ENCODE measurements around the gene IP6K3.
A peak's percentile ranks its signal among the peaks of the same experiment; 100 is the strongest.

Gene IP6K3

DNA sequence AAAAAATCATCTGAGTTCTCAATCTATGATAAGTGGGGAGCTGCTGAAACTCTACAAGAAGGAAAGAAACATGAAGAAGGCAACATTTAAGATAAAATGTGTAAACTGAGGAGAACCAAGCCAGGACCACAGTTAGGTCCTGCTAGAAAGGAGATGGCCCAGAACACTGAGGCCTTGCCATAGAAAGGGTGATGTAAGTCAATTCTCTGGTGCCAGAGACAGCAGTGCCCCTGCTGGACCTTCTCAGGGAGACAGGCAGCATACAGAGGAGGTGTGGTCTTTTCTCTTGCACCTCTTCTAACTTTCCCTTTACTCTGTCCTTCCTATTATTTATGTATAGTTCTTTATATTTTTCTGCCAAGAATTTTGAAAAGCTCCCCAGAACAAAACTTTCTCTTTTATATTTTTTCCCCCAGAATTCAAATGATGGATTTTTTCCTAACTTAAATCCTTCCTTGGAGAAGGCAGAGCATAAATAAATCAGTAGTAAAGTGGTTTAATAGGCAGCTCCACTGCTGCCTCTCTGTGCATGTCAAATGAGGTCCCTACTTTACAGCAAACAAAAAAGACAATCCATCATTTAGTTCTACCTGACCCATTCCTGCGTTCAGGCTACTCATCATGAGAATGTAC, 44.2 kb downstream of the IP6K3 start:
- no peak for DNase-seq

DNA sequence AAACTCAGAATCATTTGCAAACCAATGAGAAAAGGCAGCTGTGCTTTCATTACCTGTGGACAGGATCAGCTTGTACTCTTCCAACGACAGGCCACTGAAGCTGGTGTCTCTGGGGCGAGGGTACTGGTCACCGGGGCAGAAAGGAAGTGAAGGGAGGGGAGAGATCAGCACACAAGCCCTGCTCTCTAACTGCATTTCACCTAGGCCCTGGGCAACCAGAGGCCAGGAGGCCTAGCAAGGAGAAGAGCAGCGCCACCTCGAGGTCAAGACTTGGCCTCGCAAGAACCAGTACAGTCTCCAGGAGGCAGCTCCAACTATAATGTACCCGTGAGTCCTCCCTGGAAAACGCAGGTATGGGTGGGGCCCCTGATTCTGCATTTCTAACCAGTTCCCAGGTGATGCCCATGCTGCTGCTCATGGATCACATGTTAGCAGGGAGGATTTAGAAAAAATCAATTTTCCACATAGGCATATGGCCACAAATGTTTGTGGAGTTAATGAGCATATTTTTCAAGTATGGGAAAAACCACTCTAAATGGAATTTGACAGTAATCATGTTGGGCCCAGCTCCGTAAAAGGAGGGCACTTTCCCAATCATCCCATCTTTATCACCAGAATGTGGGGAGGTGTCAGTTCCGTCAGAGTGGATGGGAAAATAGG, 46.2 kb downstream of the IP6K3 start:
- no peak for DNase-seq

DNA sequence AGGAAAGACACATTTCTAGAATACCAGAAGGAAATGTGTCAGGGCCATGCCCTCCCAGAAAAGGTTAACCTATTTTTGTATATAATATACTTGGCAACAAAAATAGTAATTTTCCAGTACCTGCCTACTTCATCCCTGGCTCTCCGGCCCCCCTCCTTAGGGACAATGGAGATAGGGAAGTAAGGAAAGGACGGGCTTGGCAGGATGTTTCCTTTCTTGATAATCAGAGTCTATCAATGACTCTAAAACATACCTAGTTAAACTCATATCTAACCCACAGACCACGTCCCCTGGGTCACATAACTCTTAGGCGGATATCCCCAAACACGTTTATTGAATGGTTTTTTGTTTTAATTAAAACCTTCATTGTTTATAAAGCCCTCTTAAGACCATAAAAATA, 47.0 kb downstream of the IP6K3 start:
- DNase-seq = no peak

DNA sequence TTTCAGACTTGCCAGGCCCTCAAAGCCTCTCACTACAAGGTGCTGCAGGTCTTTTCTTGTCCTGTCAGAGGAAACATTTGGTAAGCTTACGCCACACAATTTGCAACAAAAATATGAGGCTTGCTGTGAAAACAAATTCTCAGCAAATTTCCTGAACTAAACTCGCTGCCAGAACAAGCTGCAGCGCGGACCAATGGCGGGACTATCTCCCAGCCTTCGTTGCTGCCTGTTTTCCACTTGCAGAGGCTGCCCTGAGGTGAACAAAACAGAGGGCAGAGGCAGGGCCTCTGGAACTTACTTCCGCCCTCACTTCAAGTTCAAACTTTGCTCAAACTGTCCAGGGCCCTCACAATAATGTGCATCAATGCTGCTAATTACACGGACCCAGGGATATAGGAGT, 47.6 kb downstream of the IP6K3 start:
- no peak for DNase-seq

DNA sequence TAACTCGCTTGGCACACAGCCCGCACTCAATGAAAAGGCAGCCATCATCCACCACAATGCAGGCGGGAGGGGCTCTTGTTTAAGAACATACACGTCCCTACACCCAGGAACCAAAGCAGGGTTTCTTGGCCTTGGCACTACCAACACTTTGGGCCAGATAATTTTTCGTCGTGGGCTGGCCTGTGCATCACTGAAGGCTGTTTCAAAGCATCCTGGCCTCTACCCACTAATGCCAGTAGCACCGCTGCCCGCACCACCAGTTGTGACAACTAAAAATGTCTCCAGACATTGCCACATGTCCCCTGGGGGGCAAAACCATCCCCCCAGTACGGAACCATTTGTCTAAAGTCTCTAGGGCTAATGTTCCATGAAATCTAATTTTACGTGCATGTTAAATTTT, 48.2 kb downstream of the IP6K3 start:
- no peak for DNase-seq

DNA sequence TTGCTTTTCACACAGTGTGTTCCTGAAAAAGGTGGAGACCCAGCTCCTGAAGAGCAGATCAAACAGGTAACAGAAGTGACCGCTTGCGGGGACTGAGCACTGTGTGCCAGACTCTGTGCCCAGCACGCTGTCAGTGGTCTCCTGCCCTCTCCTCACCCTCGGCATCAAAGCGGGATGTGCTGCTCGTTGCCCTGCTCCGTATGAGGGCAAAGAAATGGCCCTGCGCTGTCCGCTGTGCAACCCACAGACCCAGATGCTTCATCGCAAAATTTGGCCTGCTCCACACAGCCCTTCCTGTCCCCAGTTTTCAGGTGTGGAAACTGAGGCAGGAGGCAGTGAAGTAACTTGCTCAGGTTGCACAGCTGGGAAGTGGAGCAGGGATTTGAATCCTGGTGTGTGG, 48.9 kb downstream of the IP6K3 start:
- DNase-seq = no peak

DNA sequence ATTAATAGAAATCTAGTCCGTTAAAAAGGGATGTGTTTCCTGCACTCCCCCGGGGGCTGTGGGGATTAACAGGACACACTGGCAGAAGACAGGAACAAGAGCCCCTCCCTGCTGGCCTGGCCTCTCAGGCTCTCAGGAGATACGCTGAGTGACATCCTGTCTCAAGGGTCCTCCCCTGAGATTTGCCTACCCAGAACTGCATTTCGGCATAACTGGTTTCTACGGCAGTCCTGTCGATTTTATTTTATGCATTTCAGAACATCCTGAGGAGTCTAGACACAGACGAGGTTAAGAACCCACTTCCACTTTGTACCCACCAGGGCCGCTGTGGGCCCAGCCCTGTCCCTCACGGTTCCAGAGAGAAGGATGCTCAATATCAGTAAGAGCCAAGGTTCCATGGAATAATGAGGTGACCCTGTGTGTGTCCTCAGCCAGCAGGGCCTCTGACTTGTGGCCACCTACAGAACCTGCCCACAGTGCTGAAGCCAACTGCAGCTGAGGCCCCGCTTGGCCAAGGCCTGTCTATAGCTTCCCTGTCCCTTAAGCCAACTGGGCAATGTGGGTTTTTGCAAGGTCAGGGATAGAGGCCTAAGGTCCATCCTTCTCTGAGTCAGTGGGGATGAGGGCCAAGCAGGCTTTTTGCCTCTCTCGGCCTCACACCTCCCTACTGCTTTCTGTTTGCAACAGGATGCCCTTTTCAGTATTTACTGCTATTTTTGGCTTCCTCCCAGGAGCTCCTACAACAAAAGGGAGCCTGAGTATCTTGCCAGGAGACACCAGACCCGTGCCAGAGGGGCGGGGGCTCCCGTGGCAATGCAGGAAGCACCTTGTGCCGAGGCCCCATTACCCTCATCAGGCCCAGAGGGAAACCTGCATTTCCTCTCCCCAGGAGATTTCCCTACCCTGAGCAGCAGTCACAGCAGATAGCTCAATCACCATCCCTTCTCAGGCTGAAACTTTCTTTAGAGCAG, 49.9 kb downstream of the IP6K3 start:
- peak; percentile 89 for DNase-seq

DNA sequence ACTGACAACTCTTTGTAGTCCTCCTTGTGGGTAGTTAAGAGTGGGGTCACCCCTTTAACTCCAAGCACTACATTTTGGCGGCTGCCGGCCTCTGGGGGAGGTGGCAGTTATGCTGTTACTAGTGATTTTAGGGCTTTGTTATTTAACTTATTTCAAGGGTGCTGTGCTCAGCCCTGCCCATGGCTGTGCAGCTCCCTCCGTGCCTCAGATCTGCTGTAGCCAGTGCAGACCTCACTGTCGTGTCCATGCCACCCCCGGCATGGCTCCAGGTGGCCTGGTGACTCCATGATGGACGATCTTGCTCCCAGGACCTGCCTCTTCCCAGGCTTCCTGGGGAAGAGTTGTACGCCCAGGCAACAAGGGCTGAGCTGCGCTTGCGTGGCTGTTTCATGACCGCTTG, 50.6 kb downstream of the IP6K3 start:
- no peak for DNase-seq

DNA sequence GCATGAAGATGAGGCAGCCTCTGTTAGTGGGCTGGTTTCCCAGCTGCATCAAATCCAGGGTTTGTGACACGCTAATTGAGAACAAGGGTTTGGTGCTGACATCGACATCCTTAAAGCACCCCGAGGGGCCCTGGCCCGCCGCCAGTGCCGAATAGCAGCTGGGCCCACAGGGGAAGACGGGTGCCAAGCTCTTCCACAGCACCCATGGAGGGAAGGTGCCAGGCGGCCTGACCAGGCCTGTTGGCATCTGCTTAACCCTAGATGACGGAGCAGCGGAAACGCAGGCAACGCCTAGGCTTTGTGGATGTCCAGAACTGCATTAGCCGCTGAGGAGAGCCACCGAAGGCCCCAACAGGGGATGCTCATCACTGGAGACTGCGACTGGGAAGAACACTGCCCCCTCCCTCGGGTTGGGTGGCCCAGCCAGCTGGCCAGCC, 51.2 kb downstream of the IP6K3 start:
- DNase-seq = no peak

DNA sequence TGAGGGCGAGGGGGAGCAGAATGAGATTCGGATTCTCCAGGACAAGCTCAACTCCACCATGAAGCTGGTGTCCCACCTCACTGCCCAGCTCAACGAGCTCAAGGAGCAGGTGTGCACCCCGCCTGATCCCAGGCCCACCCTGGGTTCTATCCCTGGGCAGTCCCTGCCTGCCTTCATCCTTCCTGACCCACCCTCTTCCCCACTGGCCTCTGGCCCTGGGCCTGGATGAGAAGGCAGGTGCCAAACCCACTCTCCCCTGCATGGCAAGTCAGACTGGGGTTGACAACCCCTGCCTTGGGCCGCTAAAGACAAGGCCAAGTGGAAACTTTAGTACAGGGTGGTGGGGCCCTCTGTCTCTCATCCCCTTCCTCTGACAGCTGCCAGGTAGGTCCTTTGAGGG, 51.7 kb downstream of the IP6K3 start:
- DNase-seq = no peak

DNA sequence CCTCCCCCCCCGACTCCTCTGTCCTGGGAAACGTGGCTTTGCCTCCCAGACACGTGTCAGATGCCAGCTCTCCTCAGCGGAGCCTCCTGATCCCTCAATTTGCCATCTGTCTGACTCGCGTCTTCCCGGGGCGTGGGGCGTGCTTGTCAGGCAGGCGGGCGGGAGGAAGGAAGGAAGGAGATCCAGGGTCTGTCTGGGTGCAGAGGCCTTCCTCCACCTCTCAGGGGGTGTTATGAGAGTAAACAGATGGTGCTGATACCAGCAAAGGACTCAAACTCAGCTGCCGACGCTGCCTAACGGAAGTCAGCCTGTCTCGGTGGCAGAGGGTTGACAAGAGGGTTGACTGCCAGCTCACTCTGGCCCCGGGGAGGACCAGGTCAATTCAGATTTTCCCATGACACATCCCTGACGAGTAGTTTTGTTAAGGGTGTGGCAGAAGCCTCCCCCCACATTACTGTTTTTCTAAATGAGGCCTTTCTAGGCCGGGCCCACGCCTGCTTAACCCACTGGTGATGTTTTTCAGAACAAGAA, 52.2 kb downstream of the IP6K3 start:
- no peak for DNase-seq

DNA sequence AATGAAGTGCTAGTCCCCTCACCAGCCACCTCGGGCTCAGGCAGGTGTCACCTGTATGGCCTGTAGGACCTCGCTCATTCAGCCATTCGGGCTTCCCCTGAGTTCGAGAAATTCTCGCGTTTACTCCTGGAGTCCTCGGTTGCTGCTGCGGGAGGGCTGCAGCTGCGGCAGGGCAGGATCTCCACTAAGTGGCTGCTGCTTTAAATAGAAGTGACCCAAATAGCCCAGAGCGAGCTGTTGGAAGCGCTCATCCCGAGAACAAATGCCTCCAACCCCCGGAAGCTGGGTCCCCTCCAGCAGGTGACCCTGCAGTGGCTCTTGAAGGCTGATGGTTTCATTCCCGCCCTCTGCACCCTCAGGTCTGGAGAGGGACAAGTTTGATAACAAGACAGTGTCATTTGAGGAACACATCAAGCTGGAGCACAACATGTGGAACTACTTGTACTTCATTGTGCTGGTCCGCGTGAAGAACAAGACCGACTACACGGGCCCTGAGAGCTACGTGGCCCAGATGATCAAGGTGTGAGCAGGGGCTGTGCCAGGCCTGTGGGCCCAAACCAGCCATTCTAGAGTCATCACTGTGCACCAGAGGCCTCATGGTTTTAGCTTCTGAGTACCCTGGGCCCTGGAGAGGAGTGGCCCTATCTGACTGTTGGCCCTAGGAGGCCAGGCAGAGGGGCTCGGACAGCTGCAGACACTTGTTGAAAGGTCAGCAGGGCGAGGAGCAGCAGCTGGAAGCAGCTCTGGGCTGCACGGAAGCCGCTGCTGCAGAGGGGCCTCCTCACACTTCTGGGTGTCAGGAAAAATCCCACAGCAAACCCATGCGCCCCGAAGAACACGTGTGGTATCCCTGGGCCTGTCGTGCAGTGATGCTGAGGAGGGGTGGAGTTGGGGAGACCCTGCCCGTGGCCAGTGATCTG, 53.3 kb downstream of the IP6K3 start:
- DNase-seq = no peak

DNA sequence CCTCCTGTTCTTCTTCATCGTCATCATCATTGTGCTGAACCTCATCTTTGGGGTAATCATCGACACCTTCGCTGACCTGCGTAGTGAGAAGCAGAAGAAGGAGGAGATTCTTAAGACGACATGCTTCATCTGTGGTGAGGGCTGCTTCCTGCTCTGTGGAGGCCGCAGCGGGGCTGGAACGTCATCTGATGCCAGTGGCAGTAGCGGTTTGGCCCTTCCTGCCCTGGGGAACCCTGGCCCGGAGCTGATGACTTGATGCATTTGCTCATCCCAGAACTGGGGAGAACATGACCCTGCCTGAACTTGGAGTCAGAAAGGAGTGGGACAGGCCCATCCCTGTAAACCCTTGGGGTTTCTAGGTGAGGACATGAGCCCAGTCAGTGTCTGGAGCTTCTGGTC, 53.9 kb downstream of the IP6K3 start:
- no peak for DNase-seq

DNA sequence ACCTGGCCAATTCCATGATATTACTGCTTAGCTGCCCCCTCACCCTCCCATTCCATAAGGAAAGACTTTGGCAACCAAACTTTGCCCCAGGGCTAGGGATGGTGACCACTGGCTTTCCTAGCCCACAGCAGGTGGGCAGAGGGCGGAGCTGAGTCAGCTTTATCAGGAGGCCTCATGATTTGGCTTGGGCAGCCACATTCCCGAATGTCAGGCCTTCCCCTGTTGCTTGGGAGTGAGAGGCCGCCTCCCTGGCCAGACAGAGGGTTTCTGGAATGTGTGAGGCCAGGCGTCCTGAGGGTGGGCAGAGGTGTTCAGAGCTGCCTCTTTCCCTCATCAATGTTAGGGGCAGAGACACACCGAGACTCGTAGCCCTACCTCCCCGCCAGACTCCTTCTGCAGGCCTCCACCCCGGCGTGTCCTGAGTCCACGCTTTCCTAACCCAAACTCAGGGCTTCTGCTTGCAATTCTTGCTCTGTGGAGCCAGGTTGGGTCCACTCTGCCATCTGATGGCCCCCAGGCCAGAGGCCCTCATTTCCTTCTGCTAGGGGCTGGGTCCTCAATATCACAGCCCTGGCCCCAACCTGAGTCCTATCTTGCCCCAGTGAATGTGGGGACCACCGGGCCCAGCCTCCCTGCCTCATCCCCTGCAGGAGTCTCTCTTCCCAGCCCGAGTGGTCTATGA, 54.5 kb downstream of the IP6K3 start:
- DNase-seq = no peak

DNA sequence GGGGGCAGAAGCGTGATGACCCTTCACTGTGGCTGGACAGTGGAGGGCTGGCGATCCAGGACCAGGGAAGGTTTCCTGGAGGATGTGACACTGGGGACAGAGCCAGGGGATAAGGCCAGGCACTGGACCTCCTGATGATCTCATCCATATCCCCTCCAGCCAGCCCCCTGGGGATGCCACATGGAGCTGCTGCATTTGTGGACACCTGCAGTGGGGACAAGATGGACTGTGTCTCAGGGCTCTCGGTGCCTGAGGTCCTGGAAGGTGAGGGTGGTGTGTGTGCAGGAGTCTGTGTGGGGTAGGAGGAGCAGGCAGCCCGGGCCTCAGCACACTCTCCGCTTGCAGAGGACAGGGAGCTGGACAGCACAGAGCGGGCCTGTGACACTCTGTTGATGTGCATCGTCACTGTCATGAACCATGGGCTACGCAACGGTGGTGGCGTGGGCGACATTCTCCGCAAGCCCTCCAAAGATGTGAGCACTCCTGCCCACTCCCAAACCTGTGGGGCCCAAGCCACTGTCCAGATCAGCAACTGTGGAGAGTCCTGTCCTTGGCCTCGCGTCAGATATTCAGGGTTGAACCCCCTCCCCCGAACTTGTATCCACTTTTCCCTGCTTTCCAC, 55.1 kb downstream of the IP6K3 start:
- no peak for DNase-seq

DNA sequence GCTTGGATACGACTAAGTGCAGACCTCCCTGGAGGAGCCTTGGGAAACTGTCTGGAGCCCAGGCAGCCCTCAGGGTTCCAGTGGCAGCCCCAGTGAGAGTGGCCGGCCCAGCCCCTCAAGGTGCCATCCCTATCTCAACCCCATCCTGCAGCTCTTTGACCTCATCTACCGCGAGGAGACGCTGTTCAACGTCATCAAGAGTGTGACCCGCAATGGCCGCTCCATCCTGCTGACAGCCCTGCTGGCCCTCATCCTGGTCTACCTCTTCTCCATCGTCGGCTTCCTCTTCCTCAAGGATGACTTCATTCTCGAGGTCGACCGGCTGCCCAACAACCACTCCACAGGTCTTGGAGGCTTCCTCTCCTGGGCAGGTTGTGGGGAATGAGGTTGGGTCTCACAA, 55.9 kb downstream of the IP6K3 start:
- DNase-seq = no peak

DNA sequence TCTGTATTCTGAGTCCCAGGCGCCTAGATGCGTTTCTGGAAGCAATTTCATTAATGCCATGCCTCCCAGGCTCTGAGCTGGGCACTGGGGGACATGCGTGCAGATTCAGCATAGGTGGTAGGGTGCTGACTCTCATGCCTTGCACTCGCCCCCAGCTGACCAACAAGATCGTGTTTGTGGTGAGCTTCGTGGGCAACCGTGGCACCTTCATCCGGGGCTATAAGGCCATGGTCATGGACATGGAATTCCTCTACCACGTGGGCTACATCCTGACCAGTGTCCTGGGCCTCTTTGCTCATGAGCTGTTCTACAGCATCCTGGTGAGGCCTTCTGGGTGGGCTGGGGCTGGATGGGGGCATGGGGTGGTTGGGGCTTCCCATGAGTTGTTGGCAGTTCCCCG, 56.8 kb downstream of the IP6K3 start:
- DNase-seq = no peak

DNA sequence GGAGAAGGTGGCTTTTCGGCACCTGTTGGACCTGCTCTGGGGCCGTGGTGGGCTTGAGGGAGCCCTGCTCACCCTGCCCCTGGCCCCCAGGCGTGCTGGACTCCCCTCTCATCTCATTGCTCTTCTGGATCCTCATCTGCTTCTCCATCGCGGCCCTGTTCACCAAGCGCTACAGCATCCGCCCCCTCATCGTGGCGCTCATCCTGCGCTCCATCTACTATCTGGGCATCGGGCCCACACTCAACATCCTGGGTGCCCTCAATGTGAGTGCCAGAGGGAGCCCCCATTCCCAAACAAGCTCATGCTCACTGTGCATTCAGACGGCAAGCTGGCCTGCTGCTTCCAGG, 57.6 kb downstream of the IP6K3 start:
- no peak for DNase-seq

DNA sequence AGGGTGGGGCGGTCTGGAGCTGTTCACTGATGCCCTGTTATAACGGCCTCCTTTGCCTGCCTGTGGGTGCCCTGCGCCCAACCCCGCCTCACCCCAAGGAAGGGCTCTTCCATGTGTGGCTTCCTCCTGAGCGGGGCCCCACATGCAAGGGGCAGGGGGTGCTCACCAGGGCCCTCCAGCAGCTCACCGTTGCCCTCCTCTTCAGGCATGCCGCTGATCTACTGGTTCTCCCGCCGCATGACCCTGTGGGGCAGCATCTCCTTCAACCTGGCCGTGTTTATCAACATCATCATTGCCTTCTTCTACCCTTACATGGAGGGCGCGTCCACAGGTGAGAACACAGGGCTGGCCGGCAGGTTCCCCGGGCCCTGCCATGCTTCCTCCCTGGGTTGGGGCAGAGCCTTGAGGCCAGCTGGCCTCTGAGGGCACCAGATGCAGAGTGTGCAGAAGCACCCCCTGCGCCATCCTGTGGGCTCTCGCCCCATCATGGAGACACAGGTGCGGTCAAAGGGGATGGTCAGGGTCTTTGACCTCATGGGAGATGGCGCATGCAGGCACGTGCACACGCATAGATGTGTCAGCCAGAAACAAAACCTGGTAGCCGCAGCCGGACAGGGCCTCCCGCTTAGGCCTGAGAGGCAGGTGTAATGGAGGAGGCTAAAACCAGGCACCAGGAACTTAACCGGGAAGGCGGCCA, 58.1 kb downstream of the IP6K3 start:
- no peak for DNase-seq

DNA sequence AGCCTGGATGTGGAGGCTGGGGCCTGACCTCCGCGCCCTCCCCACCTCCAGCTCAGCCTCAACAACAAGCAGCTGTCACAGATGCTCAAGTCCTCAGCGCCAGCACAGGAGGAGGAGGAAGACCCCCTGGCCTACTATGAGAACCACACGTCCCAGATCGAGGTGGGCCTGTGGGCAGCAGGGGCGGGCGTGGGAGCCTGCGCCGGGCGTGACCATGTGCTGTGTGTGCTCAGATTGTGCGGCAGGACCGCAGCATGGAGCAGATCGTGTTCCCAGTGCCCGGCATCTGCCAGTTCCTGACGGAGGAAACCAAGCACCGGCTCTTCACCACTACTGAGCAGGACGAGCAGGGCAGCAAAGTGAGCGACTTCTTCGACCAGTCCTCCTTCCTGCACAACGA, 58.7 kb downstream of the IP6K3 start:
- DNase-seq = no peak

All from NCI-H2081 treated with DMSO at 0.1 percent for 48 hours (cell line).